SK-N-MC (cell line): ENCODE results near the gene FILIP1.

ENCODE experiments used
- DNase-seq: peaks from one replicate; pipeline ENCODE4 v3.0.0-alpha.2; 2011; ENCODE audit warnings: low read depth, low spot score
- H3K27ac ChIP-seq: fragments of 200-600 bp; sonication (generic); 2 replicates; pipeline ENCODE4 v1.5.1; 2016; ENCODE audit warnings: mixed run types
- H3K36me3 ChIP-seq: fragments of 200-600 bp; sonication (generic); 2 replicates; pipeline ENCODE4 v1.6.1; 2017; ENCODE audit warnings: antibody characterized with exemption, low read length, mixed read lengths; ENCODE audit not compliant: insufficient read depth
- H3K4me3 ChIP-seq: fragments of 200-600 bp; sonication (generic); 2 replicates; pipeline ENCODE4 v1.5.1; 2016
- H3K9ac ChIP-seq: fragments of 200-600 bp; sonication (generic); 2 replicates; pipeline ENCODE4 v1.8.0; 2017; ENCODE audit warnings: mixed run types, mixed read lengths; ENCODE audit not compliant: insufficient read length
- H3K9me3 ChIP-seq: fragments of 200-600 bp; sonication (generic); 2 replicates; pipeline ENCODE4 v1.6.1; 2017; ENCODE audit warnings: low read depth, mild to moderate bottlenecking, antibody characterized with exemption, low read length, moderate library complexity, mixed read lengths
- EZH2 ChIP-seq: fragments of 200-600 bp; sonication (generic); IDR thresholded peaks from one replicate; pipeline ENCODE4 v1.6.1; 2017; ENCODE audit warnings: antibody characterized with exemption
- FOXP2 ChIP-seq: optimal IDR thresholded peaks from 2 replicates; pipeline ENCODE3; 2011; ENCODE audit warnings: mild to moderate bottlenecking, moderate library complexity; ENCODE audit not compliant: insufficient read depth; ENCODE audit errors: extremely low read length, control extremely low read depth
- POLR2AphosphoS5 ChIP-seq: IDR thresholded peaks from 2 replicates; pipeline ENCODE4 v1.6.1; 2012; ENCODE audit warnings: mild to moderate bottlenecking, low read depth, low read length, borderline replicate concordance

FILIP1 gene

GRCh38 chr6:75396005-75396800, 97.4 kb downstream of the FILIP1 start:
- Histone ChIP-seq H3K9ac (no peak overlapping the region), H3K36me3 (no peaks in the 10 kb centered on the region), H3K27ac (no peak overlapping the region), H3K4me3 (no peak overlapping the region), H3K9me3 (no peaks in the 10 kb centered on the region)
- DNase-seq: no peak
- TF ChIP-seq FOXP2 (no peak), POLR2AphosphoS5 (no peak), EZH2 (no peak)

GRCh38 chr6:75393806-75394205, 99.8 kb downstream of the FILIP1 start:
- Histone ChIP-seq H3K9me3 (no peaks in the 10 kb centered on the region), H3K36me3 (no peaks in the 10 kb centered on the region), H3K9ac (no peak overlapping the region), H3K4me3 (no peak overlapping the region), H3K27ac (no peak overlapping the region)
- TF ChIP-seq EZH2 (no peak), POLR2AphosphoS5 (no peak), FOXP2 (no peak)
- no peak for DNase-seq

- DNase-seq: no peak
- no peak overlapping the region for H3K4me3 ChIP-seq
- H3K27ac ChIP-seq: no peak overlapping the region
- no peaks in the 10 kb centered on the region for H3K9me3 ChIP-seq
- no peak for TF ChIP-seq FOXP2
- no peak overlapping the region for H3K9ac ChIP-seq
- H3K36me3 ChIP-seq: no peaks in the 10 kb centered on the region
Observed at GRCh38 chr6:75391276-75391675, 102.3 kb downstream of the FILIP1 start.

GRCh38 chr6:75386050-75386770, 107.4 kb downstream of the FILIP1 start:
- Histone ChIP-seq H3K9me3 (no peaks in the 10 kb centered on the region), H3K4me3 (no peak overlapping the region), H3K27ac (no peak overlapping the region), H3K36me3 (no peaks in the 10 kb centered on the region), H3K9ac (no peak overlapping the region)
- DNase-seq: no peak
- TF ChIP-seq EZH2: no peak
- TF ChIP-seq POLR2AphosphoS5: no peak
- no peak for TF ChIP-seq FOXP2

- H3K36me3 ChIP-seq: no peaks in the 10 kb centered on the region
- H3K27ac ChIP-seq: no peak overlapping the region
- no peaks in the 10 kb centered on the region for H3K9me3 ChIP-seq
- TF ChIP-seq POLR2AphosphoS5 (no peak), EZH2 (no peak), FOXP2 (no peak)
- no peak for DNase-seq
- no peak overlapping the region for H3K4me3 ChIP-seq
- H3K9ac ChIP-seq: no peak overlapping the region
Observed at GRCh38 chr6:75384116-75384515, 109.5 kb downstream of the FILIP1 start.

- Histone ChIP-seq H3K27ac (no peak overlapping the region), H3K9me3 (no peaks in the 10 kb centered on the region), H3K4me3 (no peak overlapping the region), H3K9ac (no peak overlapping the region), H3K36me3 (no peaks in the 10 kb centered on the region)
- DNase-seq: no peak
- no peak for TF ChIP-seq EZH2
- TF ChIP-seq POLR2AphosphoS5: no peak
Observed at GRCh38 chr6:75382634-75382900, 111.0 kb downstream of the FILIP1 start.

- no peaks in the 10 kb centered on the region for H3K9me3 ChIP-seq
- TF ChIP-seq EZH2 (no peak), POLR2AphosphoS5 (no peak), FOXP2 (no peak)
- DNase-seq: no peak
- no peak overlapping the region for H3K27ac ChIP-seq
- no peak overlapping the region for H3K4me3 ChIP-seq
- no peak overlapping the region for H3K9ac ChIP-seq
- H3K36me3 ChIP-seq: no peaks in the 10 kb centered on the region
Observed at GRCh38 chr6:75381877-75382633, 111.5 kb downstream of the FILIP1 start.

- Histone ChIP-seq H3K9me3 (no peaks in the 10 kb centered on the region), H3K27ac (no peak overlapping the region), H3K4me3 (no peak overlapping the region), H3K9ac (no peak overlapping the region), H3K36me3 (no peaks in the 10 kb centered on the region)
- TF ChIP-seq POLR2AphosphoS5: no peak
- no peak for TF ChIP-seq EZH2
- TF ChIP-seq FOXP2: no peak
- DNase-seq: no peak
Observed at GRCh38 chr6:75379536-75379935, 114.1 kb downstream of the FILIP1 start.
